Activated naive CD8-positive, alpha-beta T cell treated with anti-CD3 and anti-CD28 coated beads, Interleukin-2, amount 10 ng/mL, durations not matched to agents 7 days and 5 days (primary cell): ENCODE data around the gene PRSS8. TPM values are rescaled to one million over a fixed set of nuclear protein-coding genes. Genes with fewer than 3 reads are reported as not detected.
A peak's percentile ranks its signal among the peaks of the same experiment; 100 is the strongest.
"Not testable (repeated sequence)": the region's sequence is repeated elsewhere in the genome, so short reads cannot be mapped to it uniquely, and the experiment has no call there.

Source experiments
- ATAC-seq: fragments of 150-1000 bp; cut with Tn5 transposase; one replicate; pipeline ENCODE4 v1.10.0; 2021; ENCODE audit warnings: low read depth, moderate library complexity
- POLR2A ChIA-PET: fragments of 350-600 bp; sonication (Branson Sonifier 250); formaldehyde crosslinking; loops from one replicate; lab custom pipeline; 2021; ENCODE audit warnings: antibody characterized with exemption; lab: Charles Lee
- DNase-seq: peaks from one replicate; pipeline ENCODE4 v3.0.0; 2021
- H3K27ac Mint-ChIP-seq: one replicate; pipeline ENCODE4 v1.8.0; 2022; ENCODE audit warnings: mild to moderate bottlenecking, mixed read lengths
- H3K27me3 Mint-ChIP-seq: one replicate; pipeline ENCODE4 v1.8.0; 2022; ENCODE audit warnings: mild to moderate bottlenecking, moderate library complexity, mixed read lengths
- H3K36me3 Mint-ChIP-seq: one replicate; pipeline ENCODE4 v1.8.0; 2021; ENCODE audit warnings: mild to moderate bottlenecking, mixed read lengths
- H3K4me1 Mint-ChIP-seq: one replicate; pipeline ENCODE4 v1.8.0; 2021; ENCODE audit warnings: mixed read lengths
- H3K4me3 Mint-ChIP-seq: one replicate; pipeline ENCODE4 v1.8.0; 2022; ENCODE audit warnings: mild to moderate bottlenecking, moderate library complexity, mixed read lengths
- H3K9me3 Mint-ChIP-seq: one replicate; pipeline ENCODE4 v1.8.0; 2021; ENCODE audit warnings: mixed read lengths
- total RNA-seq, 2 experiments: library from RNA; stranded (reverse); gene quantifications; one replicate each; pipeline ENCODE4 v1.2.3, GENCODE V29; 2021

The PRSS8 gene
- total RNA-seq, 2 experiments from 2014 or later = not detected

GRCh38 chr16:31100876-31101641 is 34.5 kb downstream of the PRSS8 start:
- not testable (repeated sequence) for ATAC-seq, H3K4me1 Mint-ChIP-seq, DNase-seq, H3K4me3 Mint-ChIP-seq, H3K9me3 Mint-ChIP-seq, H3K36me3 Mint-ChIP-seq, H3K27me3 Mint-ChIP-seq, H3K27ac Mint-ChIP-seq
- POLR2A ChIA-PET = interaction anchor here (0.7 to 1.1 kb wide), 2 partner anchors 27 to 63 kb away, joined by 3 to 6 read pairs; partner anchors contain the start of genes ZNF646 and ZNF668

DNA sequence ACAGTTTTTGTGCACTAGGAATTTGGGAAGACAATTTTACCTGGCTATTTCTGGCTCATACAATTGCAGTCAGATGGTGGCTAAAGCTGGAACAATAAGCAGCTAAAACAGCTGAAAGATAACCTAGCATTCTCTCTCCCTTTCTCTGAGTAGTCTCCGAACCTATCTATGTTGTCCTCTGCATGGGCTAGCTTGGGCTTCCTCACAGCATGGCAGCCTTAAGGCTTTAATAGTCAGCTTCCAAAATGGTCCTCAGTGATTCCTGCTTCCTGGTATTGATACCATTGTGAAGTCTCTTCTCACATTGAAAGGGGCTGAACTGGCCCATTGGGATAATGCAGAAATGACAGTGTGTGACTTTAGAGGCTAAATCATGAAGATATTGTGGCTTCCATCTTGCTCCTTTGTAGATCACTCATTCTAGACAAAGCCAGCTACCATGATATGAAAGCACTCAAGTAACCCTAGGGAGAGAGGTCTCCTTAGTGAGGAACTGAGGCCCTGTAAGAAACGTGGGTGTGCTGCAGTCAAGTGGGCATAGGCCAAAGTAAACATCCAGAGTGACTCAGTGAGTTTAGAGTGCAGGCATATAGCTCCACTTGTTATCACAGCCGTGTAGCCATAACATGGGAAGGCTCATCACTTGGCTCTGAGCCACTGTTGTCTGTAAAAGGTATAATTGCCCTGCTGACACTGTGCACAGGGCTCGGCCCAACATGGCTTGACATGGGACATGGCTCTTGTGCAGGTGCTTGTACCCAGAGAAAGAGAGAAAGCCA is 35.5 kb downstream of the PRSS8 start:
- Mint-ChIP-seq H3K36me3 (no peaks in the 10 kb centered on the region), H3K27ac (no peak overlapping the region), H3K4me1 (peaks cover 8% of the 10 kb centered on the region), H3K9me3 (no peaks in the 10 kb centered on the region), H3K27me3 (peaks cover 4% of the 10 kb centered on the region), H3K4me3 (no peak overlapping the region)
- POLR2A ChIA-PET = interaction anchor here (1.1 kb wide), 1 partner anchor 26 kb away, joined by 3 read pairs; the partner anchor contains the start of genes ZNF646 and ZNF668
- DNase-seq = no peak
- no peak for ATAC-seq

- peak; percentile 90 for ATAC-seq
- DNase-seq = peak; percentile 87
- peak within 1 kb of the TSS; percentile 95 for H3K27ac Mint-ChIP-seq
- POLR2A ChIA-PET = interaction anchor here (0.7 to 2.5 kb wide), 6 partner anchors 10 to 349 kb away, joined by 3 to 18 read pairs (median 4); partner anchors contain the start of genes FUS, ZNF646 and ZNF668
- H3K9me3 Mint-ChIP-seq = no peaks in the 10 kb centered on the region
- H3K4me1 Mint-ChIP-seq = peaks cover 20% of the 10 kb centered on the region
- H3K27me3 Mint-ChIP-seq = peaks cover 2% of the 10 kb centered on the region
- H3K4me3 Mint-ChIP-seq = peak within 1 kb of the TSS; percentile 99
- H3K36me3 Mint-ChIP-seq = peaks cover 4% of the 10 kb centered on the region
Observed at GRCh38 chr16:31094424-31095120, 41.0 kb downstream of the PRSS8 start, which contains the start of gene VKORC1. Gene VKORC1, minus strand, starts transcription at chr16:31094797. Its CDS starts 68 bp downstream, at chr16:31094729.

DNA sequence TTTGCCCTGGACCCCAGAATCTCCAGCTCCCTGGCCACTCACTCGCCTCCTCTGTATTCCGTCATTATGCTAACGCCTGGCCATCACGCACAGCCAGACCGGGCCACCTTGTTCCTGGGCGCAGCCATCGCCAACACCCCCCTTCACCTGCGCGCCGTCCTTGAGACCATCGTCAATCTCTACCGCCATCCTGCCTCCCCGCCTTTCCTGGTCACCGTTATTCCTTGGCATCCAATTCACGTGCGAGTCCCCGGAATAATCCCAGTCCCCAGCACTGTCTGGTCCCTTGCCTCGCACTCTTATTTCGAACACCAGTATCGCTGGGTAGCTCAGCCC is 41.5 kb downstream of the PRSS8 start:
- H3K9me3 Mint-ChIP-seq = no peaks in the 10 kb centered on the region
- H3K27me3 Mint-ChIP-seq = peaks cover 2% of the 10 kb centered on the region
- peak overlapping the region; percentile 99 for H3K4me3 Mint-ChIP-seq
- POLR2A ChIA-PET = interaction anchor here (1.0 to 2.5 kb wide), 4 partner anchors 9 to 97 kb away, joined by 4 to 18 read pairs (median 7); partner anchors contain the start of genes FUS, ZNF646 and ZNF668
- H3K27ac Mint-ChIP-seq = peak overlapping the region; percentile 95
- DNase-seq (no peak), ATAC-seq (no peak)
- H3K36me3 Mint-ChIP-seq = peaks cover 4% of the 10 kb centered on the region
- peaks cover 20% of the 10 kb centered on the region for H3K4me1 Mint-ChIP-seq

GRCh38 chr16:31093132-31093703 is 42.3 kb downstream of the PRSS8 start:
- no peak for DNase-seq
- POLR2A ChIA-PET = interaction anchor here (1.4 to 2.1 kb wide), 3 partner anchors 8 to 87 kb away, joined by 5 to 9 read pairs (median 7); partner anchors contain the start of genes FUS, ZNF646 and ZNF668
- Mint-ChIP-seq H3K36me3 (peaks cover 4% of the 10 kb centered on the region), H3K27ac (no peak overlapping the region), H3K4me3 (peak overlapping the region; percentile 99), H3K4me1 (peaks cover 20% of the 10 kb centered on the region), H3K27me3 (no peaks in the 10 kb centered on the region), H3K9me3 (no peaks in the 10 kb centered on the region)
- no peak for ATAC-seq

GRCh38 chr16:31092330-31092729 is 43.2 kb downstream of the PRSS8 start:
- Mint-ChIP-seq H3K27ac (peak overlapping the region; percentile 45), H3K27me3 (no peaks in the 10 kb centered on the region), H3K36me3 (peaks cover 4% of the 10 kb centered on the region), H3K4me3 (no peak overlapping the region), H3K9me3 (no peaks in the 10 kb centered on the region), H3K4me1 (peaks cover 20% of the 10 kb centered on the region)
- no peak for ATAC-seq
- POLR2A ChIA-PET = interaction anchor here (0.6 to 2.1 kb wide), 4 partner anchors 16 to 952 kb away, joined by 3 to 7 read pairs (median 5); partner anchors contain the start of genes ZNF646 and ZNF668
- DNase-seq = no peak

GRCh38 chr16:31090540-31090939 is 45.0 kb downstream of the PRSS8 start:
- Mint-ChIP-seq H3K4me3 (no peak overlapping the region), H3K9me3 (no peaks in the 10 kb centered on the region), H3K27me3 (no peaks in the 10 kb centered on the region), H3K27ac (no peak overlapping the region), H3K4me1 (peaks cover 16% of the 10 kb centered on the region), H3K36me3 (peaks cover 7% of the 10 kb centered on the region)
- ATAC-seq (no peak), DNase-seq (no peak)
- POLR2A ChIA-PET = no interaction called here

DNA sequence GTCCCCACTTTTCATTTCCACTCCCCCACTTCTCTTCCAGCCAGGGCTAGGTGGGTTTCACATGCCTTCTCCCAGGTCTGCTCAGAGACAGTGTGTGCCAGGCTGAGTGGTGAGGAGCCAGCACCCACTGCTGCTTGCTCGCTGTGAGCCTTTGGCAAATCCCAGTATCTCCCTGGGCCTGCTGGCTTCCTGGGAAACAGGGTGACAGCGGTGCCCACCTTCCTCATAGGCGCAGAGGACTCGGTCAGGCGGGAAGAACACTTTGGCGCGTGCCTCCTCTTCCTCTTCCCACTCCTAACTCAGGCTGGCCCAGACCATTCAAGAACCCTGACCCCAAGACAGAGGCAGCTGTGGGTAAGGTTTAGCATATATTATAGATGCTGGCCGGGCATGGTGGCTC is 46.3 kb downstream of the PRSS8 start:
- no peak overlapping the region for H3K4me3 Mint-ChIP-seq
- POLR2A ChIA-PET = no interaction called here

GRCh38 chr16:31088459-31089183 is 46.9 kb downstream of the PRSS8 start, which contains the start of gene PRSS53:
Gene PRSS53, minus strand, starts transcription at chr16:31088943. Its CDS starts 134 bp downstream, at chr16:31088809.
- H3K9me3 Mint-ChIP-seq = no peaks in the 10 kb centered on the region
- H3K4me1 Mint-ChIP-seq = peaks cover 13% of the 10 kb centered on the region
- no peak for DNase-seq
- ATAC-seq = no peak
- H3K4me3 Mint-ChIP-seq = no peak within 1 kb of the TSS
- H3K27me3 Mint-ChIP-seq = no peaks in the 10 kb centered on the region
- peak within 1 kb of the TSS; percentile 25 for H3K27ac Mint-ChIP-seq
- peaks cover 7% of the 10 kb centered on the region for H3K36me3 Mint-ChIP-seq
- POLR2A ChIA-PET = no interaction called here

More for the DNA sequence above, 46.3 kb downstream of the PRSS8 start:
- Mint-ChIP-seq H3K4me1 (peaks cover 13% of the 10 kb centered on the region), H3K36me3 (peaks cover 7% of the 10 kb centered on the region), H3K27me3 (no peaks in the 10 kb centered on the region), H3K27ac (no peak overlapping the region), H3K9me3 (no peaks in the 10 kb centered on the region)
- DNase-seq = no peak
- no peak for ATAC-seq

DNA sequence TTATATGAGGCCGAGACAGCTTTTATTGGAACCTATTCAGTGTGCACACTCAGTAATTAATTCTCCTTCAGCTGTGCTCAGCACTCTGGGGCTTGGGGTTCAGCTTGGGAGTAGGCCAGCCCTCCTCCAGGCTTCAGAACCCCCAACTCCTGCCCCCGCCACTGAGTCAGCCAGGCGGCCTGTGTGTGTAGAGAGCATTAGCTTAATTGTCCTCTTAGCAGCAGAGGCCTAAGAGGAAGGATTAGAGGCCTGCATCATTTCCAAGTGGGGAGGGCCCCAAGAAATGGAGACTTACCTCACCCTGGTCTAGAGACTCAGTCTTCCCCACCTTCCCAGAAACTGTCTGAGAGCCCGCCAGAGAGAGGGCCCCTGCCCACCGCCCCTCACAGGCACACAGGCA is 47.6 kb downstream of the PRSS8 start:
- no peak for ATAC-seq
- POLR2A ChIA-PET = no interaction called here
- no peak overlapping the region for H3K4me3 Mint-ChIP-seq
- H3K9me3 Mint-ChIP-seq = no peaks in the 10 kb centered on the region
- DNase-seq = no peak
- H3K4me1 Mint-ChIP-seq = peaks cover 10% of the 10 kb centered on the region
- peaks cover 7% of the 10 kb centered on the region for H3K36me3 Mint-ChIP-seq
- no peak overlapping the region for H3K27ac Mint-ChIP-seq
- no peaks in the 10 kb centered on the region for H3K27me3 Mint-ChIP-seq

DNA sequence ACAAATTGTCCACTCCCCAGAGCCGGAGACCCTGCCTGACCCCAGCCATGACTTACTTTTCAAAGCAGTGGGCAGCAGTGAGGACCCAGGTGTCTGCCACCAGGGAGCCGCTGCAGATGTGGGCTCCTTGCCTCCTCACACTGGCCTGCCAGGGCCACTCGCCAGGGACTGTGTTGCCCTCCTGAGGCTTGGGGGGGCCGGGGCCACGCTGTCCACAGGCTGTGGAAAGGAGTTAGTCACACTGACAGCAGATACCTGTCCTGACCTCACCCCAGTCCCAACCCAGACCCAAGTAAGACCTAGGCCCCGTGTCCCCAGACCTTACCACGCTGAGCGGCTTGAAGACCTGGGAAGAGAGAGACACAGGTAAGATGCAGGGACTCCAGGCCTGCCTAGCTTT is 48.0 kb downstream of the PRSS8 start:
- no peak for ATAC-seq
- DNase-seq = no peak
- no peak overlapping the region for H3K4me3 Mint-ChIP-seq
- no peak overlapping the region for H3K27ac Mint-ChIP-seq
- no peaks in the 10 kb centered on the region for H3K9me3 Mint-ChIP-seq
- POLR2A ChIA-PET = no interaction called here
- H3K4me1 Mint-ChIP-seq = peaks cover 5% of the 10 kb centered on the region
- H3K27me3 Mint-ChIP-seq = no peaks in the 10 kb centered on the region
- peaks cover 6% of the 10 kb centered on the region for H3K36me3 Mint-ChIP-seq

GRCh38 chr16:31086629-31086906 is 49.0 kb downstream of the PRSS8 start:
- peaks cover 8% of the 10 kb centered on the region for H3K4me1 Mint-ChIP-seq
- H3K27me3 Mint-ChIP-seq = no peaks in the 10 kb centered on the region
- DNase-seq (no peak), ATAC-seq (no peak)
- no peak overlapping the region for H3K4me3 Mint-ChIP-seq
- H3K27ac Mint-ChIP-seq = no peak overlapping the region
- no peaks in the 10 kb centered on the region for H3K9me3 Mint-ChIP-seq
- peaks cover 7% of the 10 kb centered on the region for H3K36me3 Mint-ChIP-seq
- POLR2A ChIA-PET = no interaction called here
